IPS-NIHi7 (cell line): ENCODE results near the gene GINS2.

ENCODE experiments used
- DNase-seq: peaks from one replicate; pipeline ENCODE4 v3.0.0; 2012; ENCODE audit warnings: mixed read lengths; ENCODE audit errors: extremely low spot score

Gene GINS2

DNA sequence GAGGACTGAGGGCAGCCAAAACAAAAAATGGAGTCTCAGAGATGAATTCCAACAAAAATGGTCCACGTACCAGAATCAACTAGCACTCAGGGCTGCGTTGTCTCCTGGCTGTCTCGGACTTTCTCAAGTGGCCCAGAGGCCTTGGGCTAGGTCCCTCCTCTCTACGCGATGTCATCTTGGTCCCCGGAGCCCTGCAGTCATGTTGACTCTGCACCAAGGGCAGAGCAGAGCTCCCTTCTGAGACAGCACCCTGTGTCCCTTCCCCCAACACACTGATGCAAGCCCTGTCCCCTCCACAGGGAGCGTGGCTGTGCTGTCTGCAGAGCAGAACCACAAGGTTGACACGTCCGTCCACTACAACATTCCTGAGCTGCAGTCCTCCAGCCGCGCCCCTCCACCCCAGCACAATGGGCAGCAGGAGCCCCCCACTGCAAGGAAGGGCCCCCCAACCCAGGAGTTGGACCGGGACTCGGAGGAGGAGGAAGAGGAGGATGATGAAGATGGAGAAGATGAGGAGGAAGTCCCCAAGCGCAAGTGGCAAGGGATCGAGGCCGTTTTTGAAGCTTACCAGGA is 20.8 kb downstream of the GINS2 start:
- DNase-seq: no peak

DNA sequence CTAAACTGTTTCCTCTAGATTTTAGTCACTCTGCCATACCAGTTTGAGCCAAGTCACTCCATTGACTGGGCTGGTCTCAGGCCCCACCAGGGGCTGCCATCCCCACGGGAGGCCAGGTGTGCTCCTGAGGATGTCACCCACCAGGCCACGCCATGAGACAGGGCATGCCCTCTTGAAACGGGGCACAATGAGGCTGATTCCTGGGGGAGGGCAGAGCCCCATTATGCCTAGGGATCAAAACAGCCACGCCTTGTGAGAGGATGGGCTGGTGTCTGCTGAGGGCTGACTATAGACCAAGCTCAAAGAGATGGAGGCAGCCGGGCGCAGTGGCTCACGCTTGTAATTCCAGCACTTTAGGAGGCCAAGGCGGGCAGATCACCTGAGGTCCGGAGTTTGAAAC is 21.5 kb downstream of the GINS2 start:
- DNase-seq: no peak

DNA sequence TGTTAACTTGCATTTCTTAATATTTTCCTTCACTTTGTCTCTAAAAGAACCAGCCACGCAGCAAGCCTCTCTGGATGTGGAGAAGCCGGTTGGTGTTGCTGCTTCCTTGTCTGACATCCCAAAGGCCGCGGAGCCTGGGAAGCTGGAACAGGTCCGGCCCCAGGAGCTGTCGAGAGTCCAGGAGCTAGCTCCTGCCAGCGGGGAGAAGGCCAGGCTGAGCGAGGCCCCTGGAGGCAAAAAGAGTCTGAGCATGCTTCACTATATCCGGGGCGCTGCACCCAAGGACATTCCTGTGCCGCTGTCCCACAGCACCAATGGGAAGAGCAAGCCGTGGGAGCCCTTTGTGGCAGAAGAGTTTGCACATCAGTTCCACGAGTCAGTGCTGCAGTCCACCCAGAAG is 22.8 kb downstream of the GINS2 start:
- no peak for DNase-seq

DNA sequence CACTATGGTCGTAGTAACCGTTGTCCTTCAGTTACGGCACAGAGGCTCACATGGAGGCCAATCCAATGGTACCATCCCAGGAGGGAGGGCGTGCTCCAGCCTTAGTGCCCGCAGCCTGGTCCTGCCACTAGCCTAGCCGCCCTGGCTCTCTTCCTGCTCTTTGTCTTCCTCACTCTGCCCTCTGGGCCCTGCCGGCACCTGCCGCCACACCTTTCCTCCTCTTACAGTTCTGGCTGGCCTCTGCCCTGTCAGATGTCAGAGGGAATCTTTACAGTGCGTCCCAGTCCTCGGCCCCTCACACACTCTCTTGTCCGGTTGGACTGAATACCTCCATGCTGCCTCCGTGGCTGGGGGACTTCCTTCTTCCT is 23.4 kb downstream of the GINS2 start:
- no peak for DNase-seq

DNA sequence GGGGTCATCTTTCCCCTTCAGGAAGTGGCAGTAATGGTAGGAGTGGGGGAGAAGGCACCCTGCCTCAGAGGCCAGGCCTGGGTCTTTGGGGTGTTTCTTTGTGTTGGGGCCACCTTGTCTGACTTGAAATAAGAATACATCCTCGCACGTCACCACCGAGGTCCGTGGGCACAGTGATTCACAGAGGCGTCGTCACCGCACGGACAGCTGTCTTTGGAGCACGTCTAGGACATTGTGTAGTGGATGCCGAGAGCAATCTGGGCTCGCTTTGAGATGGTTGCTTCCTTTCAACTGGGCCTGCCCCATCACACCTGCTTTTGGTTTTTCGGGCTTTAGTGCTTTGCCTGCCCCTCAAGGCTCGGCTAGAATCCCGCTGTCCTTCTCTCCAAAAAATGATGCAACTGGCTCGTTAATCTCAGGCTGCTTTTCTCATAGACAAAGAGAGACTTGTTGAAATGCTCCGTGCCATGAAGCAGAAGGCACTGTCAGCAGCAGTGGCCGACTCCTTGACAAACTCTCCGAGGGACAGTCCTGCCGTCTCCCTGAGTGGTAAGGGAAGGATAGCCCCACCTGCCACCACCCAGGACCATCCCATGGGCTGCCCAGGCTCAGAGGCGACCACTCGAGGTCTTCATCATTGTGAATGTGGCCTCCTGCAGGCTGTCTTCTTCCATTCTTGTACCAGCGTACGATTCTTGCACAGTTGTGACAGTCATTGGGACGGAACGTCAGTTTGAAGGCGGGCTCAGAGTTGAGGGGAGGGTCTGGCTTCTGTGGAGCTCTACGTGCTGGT is 24.0 kb downstream of the GINS2 start:
- DNase-seq: no peak

DNA sequence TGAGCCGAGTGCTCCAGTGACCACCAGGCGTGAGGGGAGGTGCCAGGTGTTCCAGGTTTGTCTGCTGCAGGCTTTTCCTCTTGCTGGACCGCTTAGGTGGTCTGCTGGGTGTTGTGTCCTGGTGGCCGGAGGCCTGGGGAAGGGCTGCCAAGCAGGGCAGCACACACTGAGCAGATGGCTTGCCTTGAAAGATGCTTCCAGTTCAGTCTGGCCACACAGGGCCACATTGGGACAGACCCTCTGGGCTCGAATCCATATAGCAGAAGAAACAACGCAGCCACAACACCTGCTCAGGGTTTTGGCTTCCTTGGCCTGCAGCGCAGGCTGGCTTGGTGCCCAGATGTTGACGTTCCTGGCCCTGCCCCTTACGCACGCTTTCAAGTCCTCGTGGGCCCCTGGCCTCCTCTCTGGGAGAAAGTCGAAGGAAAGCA is 24.8 kb downstream of the GINS2 start:
- DNase-seq: no peak

DNA sequence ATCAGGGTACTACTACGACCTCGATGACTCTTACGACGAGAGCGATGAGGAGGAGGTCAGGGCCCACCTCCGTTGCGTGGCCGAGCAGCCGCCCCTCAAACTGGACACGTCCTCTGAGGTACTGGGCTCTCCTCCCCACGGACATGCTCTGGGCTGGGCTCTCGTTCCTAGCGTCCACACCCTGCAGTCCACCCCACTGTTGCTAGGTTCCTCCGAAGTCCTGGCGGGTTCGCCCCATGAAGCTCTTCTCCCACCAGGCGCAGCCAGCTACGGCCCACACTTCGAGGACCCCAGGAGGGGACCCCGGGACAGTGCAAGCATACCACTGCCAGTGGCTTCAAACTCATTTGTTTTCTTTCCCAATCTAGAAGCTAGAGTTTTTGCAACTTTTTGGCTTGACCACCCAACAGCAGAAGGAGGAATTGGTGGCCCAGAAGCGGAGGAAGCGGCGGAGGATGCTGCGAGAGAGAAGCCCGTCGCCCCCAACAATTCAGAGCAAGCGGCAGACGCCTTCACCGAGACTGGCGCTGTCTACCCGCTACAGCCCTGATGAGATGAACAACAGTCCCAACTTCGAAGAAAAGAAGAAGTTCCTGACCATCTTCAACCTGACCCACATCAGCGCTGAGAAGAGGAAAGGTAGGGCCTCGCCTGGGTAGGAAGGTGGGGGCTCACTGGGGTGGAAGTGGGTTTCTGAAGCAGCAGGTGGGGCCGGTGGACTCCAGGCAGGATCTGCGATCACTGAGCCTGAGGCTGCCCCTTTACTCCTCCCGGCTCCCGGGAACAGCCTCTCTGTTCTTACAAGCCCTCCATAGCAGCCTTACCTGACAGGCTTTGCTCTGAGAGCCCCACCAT is 25.6 kb downstream of the GINS2 start:
- no peak for DNase-seq

DNA sequence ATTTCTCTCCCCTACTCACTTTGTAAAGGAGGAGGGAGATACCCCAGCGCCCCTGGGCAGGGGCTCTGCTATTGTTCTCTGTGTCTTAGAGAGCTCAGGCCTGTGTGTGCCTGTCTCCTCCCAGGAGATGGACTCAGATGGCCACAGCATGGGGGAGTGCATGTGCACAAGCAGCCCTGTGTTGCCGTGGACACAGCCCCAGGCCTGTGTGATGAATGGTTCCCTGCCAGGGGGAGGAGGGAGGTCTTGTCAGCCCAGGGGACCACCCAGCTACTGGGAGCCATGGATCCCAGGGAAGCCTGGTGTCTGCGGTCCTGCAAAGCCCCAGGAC is 26.3 kb downstream of the GINS2 start:
- no peak for DNase-seq

DNA sequence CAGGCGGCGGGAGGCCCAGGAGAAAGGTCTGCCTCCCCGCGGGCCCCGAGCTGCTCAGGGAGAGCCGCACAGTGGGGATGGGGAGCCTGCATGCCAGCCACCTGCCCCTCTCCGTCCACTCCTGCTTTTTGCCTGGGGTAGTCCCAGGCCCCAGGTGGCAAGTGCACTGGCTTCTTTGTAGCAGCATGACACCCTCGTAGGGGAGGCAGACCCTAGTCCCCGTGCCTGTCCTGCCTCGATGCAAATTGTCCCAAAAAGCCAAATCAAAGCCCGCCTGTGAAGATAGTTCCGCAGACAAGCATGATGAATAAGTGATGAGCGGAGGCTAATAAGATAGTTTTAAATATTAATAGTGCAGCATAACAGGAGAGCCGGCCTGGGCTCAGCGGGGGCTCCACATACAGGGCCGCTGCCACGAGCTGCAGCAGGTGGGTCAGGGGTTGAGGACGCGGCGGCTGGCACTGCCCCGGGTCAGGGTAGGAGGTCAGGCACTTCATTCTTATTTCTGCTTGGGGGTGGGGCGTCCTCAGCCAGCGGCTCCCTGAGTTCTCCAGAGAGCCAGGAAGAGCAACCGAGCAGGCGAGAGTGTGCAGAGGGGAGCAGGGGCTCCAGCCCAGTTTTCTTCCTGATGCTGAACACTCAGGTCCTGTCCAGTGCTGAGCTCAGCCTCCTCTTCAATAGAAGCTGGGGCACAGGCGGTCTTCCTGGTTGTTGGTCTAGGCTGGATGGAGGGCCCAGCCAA is 26.8 kb downstream of the GINS2 start:
- no peak for DNase-seq

DNA sequence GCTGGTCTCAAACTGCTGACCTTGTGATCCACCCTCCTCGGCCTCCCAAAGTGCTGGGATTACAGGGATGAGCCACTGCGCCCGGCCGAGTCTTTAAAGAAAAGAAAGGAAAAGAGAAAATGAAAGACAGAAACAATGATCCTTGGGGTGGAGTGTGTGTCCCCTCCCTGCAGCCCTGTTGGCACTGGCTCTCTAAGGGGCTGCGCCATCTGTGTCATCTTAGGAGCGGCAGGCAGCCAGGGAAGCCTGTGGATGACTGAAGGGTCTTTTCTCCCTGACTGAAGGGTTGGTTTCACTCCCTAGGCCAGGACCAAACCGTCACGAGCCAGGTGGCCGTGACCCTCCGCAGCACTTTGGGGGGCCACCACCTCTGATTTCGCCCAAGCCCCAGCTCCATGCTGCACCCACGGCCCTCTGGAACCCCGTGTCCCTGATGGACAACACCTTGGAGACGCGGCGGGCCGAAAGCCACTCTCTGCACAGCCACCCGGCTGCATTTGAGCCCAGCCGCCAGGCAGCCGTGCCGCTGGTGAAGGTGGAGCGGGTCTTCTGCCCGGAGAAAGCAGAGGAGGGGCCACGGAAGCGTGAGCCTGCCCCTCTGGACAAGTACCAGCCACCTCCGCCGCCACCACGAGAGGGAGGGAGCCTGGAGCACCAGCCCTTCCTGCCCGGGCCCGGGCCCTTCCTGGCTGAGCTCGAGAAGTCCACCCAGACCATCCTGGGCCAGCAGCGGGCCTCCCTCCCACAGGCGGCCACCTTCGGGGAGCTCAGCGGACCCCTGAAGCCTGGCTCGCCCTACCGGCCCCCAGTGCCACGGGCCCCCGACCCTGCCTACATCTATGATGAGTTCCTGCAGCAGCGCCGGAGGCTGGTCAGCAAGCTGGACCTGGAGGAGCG is 27.7 kb downstream of the GINS2 start:
- no peak for DNase-seq

DNA sequence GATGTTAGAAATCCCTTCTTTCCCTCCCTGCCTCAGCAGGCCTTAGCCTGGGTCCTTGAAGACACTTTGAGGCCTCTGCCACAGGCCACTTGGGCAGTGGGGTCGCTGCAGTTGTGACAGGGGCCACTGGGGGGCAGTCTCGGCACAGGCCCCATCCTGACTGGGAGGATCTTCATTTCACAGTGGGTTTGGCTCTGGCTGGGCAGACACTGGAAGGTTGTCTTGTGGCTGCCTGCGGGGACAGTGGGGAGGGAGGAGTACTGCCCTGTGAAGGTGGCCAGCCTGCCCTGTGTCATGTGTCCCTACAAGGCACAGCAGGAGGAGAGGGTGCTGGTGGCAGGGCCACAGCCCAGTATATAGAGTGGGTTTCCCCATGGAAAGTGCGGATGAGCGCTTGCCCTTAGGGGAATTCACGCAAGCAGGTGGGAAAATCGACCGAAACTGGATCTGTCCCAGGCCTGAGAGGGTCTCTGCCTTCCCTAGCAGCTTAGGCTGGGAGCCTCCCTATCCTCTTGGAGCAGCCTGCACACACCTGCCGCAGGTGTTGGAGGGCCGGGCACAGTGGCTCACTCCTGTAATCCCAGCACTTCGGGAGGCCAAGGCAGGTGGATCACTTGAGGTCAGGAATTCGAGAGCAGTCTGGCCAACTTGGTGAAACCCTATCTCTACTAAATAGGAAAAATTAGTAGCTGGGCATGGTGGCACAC is 28.8 kb downstream of the GINS2 start:
- peak; percentile 93 for DNase-seq

DNA sequence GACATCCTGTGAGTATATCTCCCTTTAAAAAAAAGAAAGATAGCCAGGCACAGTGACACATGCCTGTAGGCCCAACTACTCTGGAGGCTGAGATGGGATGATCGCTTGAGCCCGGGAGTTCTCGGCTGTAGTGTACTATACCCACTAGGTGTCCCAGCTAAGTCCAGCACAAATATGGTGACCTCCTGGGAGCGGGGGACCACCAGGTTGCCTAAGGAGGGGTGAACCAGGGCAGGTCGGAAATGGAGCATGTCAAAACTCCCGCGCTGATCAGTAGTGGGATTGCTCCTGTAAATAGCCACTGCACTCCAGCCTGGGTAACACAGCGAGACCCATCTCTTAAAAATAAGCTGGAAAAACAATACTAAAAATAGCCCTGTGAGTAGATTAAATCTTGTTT is 29.4 kb downstream of the GINS2 start:
- no peak for DNase-seq

DNA sequence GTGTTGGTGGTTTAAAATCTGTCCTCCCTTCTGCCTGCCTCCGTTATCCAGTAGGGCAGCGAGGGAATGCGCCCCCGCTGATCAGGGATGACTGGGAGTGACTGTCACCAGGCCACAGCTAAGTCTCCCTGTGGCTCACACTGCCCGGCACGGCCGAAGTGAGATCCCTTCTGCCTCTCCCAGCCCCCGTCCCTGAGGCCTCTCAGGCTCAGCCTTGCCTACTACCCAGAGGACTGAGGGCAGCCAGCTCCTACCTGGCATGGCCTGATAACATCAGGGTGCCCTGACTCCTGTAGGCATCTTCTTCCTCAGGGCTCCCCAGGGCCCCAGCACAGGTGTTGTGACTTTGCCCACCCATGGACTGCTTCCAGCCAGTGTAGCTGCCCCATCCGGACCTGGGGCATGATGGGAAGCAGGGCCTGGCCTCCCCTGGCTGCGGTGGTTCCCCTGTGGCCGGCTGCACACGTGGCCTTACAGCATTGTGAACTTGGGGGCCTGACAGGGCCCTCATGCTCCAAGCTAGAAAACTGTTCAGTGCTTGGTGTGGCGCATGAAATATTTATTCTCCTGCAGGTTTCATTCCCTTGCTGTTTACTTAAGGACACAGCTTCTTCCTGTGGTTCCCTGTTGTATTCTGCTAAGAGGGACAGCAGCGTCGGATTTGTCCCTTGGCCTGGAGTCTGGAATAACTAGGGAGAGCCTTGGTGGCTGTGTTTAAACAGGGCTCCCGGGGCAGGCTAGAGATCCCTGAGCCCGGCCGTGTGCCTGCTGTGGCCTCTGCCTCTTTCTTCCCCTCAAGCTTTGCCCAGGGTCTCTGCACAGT is 30.0 kb downstream of the GINS2 start:
- DNase-seq: no peak

DNA sequence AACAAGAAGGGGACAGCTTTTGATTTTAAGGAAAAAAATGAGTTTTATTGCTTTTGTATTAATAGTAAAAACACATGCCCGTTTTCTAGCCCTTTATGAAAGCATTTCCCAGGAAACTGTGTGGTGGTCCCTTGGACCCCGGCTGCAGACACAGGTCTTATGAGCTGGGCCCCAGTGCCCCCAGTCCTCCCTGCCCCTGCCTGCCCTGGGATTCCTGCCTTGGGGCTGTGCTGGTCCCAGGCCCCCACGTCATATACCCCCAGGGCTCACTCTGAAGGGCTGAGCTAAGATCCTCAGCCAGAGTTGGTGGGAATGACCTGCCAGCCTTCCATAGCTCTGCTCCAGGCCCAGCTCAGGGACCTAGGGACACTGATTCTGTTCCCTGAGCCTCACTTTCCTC is 30.8 kb downstream of the GINS2 start:
- DNase-seq: no peak

DNA sequence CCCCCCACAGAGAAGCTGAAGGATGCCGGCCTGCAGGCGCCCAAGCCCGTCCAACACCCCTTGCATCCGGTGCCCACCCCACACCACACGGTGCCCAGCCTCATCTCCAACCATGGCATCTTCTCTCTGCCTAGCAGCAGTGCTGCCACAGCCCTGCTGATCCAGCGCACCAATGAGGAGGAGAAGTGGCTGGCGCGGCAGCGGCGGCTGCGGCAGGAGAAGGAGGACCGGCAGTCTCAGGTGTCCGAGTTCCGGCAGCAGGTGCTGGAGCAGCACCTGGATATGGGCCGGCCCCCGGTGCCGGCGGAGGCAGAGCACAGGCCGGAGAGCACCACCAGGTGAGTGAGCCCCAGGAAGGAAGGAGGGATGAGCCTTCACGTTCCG is 31.5 kb downstream of the GINS2 start:
- no peak for DNase-seq

DNA sequence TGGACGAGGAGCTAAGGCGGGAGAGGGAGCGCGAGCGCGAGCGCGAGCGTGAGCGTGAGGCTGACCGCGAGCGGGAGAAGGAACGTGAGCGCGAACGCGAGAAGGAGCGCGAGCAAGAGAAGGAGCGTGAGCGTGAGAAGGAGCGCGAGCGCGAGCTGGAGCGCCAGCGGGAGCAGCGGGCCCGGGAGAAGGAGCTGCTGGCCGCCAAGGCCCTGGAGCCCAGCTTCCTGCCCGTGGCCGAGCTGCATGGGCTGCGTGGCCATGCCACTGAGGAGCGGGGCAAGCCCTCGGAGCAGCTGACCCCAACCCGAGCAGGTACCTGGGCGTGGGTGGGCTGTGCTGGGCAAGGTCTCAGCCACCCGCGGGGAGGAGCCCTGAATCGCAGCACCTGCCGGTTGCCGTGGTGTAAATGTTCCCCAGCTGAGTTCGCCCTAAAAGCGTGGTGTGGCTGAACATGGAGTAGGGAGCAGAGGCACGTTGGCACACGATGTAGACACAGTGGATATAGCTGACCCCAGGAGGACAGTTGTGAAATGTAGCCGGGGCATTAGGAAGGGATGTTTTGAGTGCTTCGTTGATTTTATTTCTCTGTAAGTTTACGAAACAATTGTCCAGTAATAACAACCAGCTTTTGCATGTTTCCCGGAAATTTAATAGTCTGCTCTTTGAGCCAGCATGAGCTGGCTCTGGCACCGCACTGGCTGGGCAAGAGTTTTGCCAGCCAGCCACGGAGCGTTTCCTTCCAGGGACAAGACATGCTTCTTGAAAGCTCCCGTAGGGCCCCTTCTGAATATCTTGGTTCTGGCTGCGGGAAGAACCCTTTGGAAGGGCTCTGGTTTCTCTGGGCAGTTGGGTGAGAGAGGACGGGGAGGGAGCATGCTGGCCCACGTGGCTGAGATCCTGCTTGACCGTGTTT is 32.1 kb downstream of the GINS2 start:
- no peak for DNase-seq

DNA sequence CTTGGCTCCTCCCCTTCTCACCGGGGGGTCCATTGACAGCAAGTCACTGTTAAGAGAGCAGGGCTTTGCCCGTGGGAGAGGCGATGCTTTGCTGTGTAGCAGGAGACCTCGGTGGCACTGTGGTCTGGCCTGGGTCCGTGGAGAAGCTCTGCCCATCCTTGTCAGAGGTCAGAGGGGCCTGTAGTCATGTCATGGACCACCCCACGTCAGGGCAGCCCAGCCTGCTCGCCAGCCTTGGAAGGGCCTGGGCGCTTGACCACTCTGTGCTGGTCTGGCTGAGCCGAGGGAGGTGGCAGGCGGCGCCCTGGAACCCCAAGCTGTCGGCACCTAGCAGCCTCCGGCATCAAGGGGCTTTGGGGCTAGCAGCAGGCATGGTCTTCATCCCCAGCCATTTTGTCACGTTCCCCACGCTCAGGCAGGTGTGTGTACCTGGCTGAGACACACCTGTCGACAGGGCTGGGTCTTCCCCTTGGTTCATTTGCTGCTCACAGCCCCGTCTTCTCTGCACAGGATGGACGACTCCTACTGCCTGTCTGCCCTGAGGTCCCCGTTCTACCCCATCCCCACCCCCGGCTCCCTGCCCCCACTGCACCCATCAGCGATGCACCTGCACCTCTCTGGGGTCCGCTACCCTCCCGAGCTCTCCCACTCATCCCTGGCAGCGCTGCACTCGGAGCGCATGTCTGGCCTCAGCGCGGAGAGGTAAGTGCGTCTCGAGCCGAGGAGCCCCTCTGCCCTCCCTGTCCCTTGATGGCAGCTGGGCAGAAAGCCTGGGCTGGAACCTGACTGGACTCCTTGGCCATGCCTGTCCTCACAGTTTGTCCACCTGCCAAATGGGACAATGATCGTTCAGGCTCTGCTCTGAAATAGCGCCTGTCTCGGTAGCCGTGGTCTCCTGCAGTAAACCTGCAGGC is 33.3 kb downstream of the GINS2 start:
- no peak for DNase-seq
